Measurements from ENCODE around the gene TPX2. TPM values are rescaled to one million over a fixed set of nuclear protein-coding genes. Genes with fewer than 3 reads are reported as not detected.
"Not testable (repeated sequence)": the region's sequence is repeated elsewhere in the genome, so short reads cannot be mapped to it uniquely, and the experiment has no call there.

The TPX2 gene
- polyA plus RNA-seq, 1 donor from 2014 or later: 2.1 TPM

DNA sequence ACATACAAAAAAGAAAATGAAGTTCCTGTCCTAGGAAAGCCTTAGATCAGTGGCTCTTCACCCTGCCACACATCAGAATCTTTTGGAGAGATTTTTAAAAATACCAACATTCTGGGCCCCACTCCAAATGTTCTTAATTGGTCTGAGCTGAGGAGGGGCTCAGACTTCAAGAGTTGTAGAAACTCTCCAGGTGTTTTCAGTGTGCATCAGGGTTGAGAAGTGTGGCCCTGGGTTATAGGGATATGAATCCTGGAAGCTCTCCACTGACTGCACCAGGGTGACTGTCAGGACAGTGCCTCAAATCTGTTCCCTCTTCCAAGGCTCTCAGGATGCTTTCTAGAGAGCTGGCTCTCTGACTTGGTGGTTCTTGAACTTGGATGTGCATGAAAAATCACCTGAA, 74.5 kb downstream of the TPX2 start:
- Histone ChIP-seq H3K27ac (ENCODE audit: low read length) (no peak overlapping the region), H3K79me2 (replicated peaks; ENCODE audit: insufficient read depth, low read length) (no peaks in the 10 kb centered on the region), H3K9me2 (ENCODE audit: insufficient read depth, low read length) (no peaks in the 10 kb centered on the region), H3K9me3 (ENCODE audit: low read length) (no peaks in the 10 kb centered on the region), H3K36me3 (ENCODE audit: insufficient read depth, low read length) (no peaks in the 10 kb centered on the region), H3K9ac (ENCODE audit: low read length) (no peak overlapping the region), H2AFZ (ENCODE audit: low read depth, low read length) (no peak overlapping the region), H3K4me3 (ENCODE audit: low read length) (no peak overlapping the region), H4K20me1 (ENCODE audit: insufficient read depth) (no peaks in the 10 kb centered on the region), H3K4me2 (ENCODE audit: low read length) (no peak overlapping the region), H3F3A (ENCODE audit: insufficient read depth, low read length, poor library complexity, severe bottlenecking) (no peaks in the 10 kb centered on the region), H3K27me3 (ENCODE audit: insufficient read depth, low read depth, low read length) (no peaks in the 10 kb centered on the region)
- TF ChIP-seq MXI1 (conservative IDR thresholded peaks at IDR 0.05; ENCODE audit: poor library complexity, severe bottlenecking) (no peak), RAD21 (conservative IDR thresholded peaks at IDR 0.05) (no peak), SMC3 (conservative IDR thresholded peaks at IDR 0.05; ENCODE audit: poor library complexity) (no peak), EZH2 (IDR thresholded peaks at IDR 0.05; ENCODE audit: borderline replicate concordance, insufficient read depth, low read length, poor library complexity, severe bottlenecking) (no peak), POLR2AphosphoS5 (IDR thresholded peaks at IDR 0.05) (no peak), EP300 (conservative IDR thresholded peaks at IDR 0.05; ENCODE audit: poor library complexity, severe bottlenecking) (no peak), TAF1 (IDR thresholded peaks at IDR 0.05; ENCODE audit: low read depth) (no peak)
- TF ChIP-seq, protein P1, sequence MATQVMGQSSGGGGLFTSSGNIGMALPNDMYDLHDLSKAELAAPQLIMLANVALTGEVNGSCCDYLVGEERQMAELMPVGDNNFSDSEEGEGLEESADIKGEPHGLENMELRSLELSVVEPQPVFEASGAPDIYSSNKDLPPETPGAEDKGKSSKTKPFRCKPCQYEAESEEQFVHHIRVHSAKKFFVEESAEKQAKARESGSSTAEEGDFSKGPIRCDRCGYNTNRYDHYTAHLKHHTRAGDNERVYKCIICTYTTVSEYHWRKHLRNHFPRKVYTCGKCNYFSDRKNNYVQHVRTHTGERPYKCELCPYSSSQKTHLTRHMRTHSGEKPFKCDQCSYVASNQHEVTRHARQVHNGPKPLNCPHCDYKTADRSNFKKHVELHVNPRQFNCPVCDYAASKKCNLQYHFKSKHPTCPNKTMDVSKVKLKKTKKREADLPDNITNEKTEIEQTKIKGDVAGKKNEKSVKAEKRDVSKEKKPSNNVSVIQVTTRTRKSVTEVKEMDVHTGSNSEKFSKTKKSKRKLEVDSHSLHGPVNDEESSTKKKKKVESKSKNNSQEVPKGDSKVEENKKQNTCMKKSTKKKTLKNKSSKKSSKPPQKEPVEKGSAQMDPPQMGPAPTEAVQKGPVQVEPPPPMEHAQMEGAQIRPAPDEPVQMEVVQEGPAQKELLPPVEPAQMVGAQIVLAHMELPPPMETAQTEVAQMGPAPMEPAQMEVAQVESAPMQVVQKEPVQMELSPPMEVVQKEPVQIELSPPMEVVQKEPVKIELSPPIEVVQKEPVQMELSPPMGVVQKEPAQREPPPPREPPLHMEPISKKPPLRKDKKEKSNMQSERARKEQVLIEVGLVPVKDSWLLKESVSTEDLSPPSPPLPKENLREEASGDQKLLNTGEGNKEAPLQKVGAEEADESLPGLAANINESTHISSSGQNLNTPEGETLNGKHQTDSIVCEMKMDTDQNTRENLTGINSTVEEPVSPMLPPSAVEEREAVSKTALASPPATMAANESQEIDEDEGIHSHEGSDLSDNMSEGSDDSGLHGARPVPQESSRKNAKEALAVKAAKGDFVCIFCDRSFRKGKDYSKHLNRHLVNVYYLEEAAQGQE (IDR thresholded peaks at IDR 0.05; ENCODE audit: borderline replicate concordance): no peak
- TF ChIP-seq, protein P2, sequence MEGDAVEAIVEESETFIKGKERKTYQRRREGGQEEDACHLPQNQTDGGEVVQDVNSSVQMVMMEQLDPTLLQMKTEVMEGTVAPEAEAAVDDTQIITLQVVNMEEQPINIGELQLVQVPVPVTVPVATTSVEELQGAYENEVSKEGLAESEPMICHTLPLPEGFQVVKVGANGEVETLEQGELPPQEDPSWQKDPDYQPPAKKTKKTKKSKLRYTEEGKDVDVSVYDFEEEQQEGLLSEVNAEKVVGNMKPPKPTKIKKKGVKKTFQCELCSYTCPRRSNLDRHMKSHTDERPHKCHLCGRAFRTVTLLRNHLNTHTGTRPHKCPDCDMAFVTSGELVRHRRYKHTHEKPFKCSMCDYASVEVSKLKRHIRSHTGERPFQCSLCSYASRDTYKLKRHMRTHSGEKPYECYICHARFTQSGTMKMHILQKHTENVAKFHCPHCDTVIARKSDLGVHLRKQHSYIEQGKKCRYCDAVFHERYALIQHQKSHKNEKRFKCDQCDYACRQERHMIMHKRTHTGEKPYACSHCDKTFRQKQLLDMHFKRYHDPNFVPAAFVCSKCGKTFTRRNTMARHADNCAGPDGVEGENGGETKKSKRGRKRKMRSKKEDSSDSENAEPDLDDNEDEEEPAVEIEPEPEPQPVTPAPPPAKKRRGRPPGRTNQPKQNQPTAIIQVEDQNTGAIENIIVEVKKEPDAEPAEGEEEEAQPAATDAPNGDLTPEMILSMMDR (IDR thresholded peaks at IDR 0.05; ENCODE audit: poor library complexity, severe bottlenecking): no peak

DNA sequence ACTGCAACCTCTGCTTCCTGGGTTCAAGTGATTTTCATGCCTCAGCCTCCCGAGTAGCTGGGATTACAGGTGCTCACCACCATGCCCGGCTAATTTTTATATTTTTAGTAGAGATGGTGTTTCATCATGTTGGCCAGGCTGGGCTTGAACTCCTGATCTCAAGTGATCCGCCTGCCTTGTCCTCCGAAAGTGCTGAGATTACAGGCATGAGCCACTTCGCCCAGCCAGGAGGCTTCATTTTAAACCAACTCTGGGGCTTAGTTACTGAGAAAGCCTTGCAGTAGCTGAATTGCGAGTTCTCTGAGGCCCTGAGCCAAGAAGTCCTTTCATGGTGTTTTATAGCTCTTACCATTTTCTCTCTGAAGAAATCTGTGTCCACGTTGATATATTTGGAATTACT, 75.1 kb downstream of the TPX2 start:
- H3F3A ChIP-seq (ENCODE audit: insufficient read depth, low read length, poor library complexity, severe bottlenecking); H3K9me3 ChIP-seq (ENCODE audit: low read length); H3K9ac ChIP-seq (ENCODE audit: low read length); H3K4me2 ChIP-seq (ENCODE audit: low read length); H3K4me3 ChIP-seq (ENCODE audit: low read length); H2AFZ ChIP-seq (ENCODE audit: low read depth, low read length); H3K9me2 ChIP-seq (ENCODE audit: insufficient read depth, low read length); H3K79me2 ChIP-seq (replicated peaks; ENCODE audit: insufficient read depth, low read length); H3K27me3 ChIP-seq (ENCODE audit: insufficient read depth, low read depth, low read length); H3K27ac ChIP-seq (ENCODE audit: low read length); H3K36me3 ChIP-seq (ENCODE audit: insufficient read depth, low read length); H4K20me1 ChIP-seq (ENCODE audit: insufficient read depth): not testable (repeated sequence)
